HG02759 (cell line): ENCODE measurements around the gene ITGA8.
"Not testable (repeated sequence)": the region's sequence is repeated elsewhere in the genome, so short reads cannot be mapped to it uniquely, and the experiment has no call there.

Experiments
- ATAC-seq: cut with Tn5 transposase; IDR thresholded peaks from one replicate; pipeline ENCODE4 v1.9.1; 2021; ENCODE audit warnings: mild to moderate bottlenecking, moderate library complexity; ENCODE audit not compliant: unreplicated experiment

ITGA8 gene

DNA sequence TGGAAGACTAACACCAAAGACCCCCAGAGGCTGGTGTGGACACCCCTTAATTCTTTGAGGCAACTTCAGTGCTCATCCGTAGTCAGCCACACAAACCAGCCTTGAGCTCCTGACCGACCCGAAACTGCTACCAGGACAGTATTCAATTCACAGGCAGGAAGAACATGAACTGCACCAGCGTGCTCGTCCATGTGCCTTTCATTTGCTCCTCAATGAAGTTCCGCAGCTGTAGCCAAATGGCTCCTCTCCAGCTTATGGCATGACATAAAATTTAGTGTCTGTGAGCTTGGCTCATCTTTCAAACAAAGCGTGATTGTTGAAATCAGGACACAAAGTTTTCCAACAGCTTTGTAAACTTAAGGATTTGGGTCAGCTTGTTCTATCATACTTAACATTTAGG is 204.5 kb downstream of the ITGA8 start:
- no peak for ATAC-seq

DNA sequence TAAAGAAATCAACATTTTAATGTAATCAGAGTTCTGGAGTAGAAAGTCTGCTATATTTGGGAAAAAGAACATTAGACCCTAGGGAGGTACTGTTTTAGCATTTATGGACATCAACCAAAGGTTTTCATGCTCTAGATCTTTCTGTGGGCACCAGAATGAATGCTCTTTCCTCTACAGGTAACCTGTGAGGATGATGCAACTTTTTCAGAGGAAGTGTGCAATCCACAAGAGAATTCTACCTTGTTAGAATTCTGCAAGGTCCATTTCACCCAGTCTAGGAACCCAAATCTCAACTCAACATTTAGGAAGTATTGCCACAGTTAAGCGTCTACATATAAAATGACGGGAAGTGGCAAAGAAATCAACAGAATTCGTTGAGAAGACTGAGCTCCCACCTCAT is 208.8 kb downstream of the ITGA8 start:
- ATAC-seq = no peak

DNA sequence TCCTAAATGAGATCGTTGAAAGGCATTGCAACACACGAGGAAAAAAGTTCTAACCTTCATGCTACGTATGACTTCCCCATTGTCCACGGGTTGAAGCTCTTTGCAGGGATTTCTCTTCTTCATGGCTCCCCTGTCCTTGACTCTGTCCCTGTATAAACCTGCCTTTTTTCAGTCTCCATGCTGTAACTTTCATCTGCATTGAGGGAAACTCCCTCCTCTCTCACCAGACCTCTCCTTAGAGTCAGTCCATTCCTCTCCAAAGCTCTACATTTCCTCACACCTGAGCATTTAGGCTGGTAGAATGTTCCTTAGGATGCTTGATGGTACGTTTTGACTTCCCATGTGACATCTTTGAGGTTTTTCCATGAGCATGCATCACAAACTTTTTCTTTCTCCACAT is 214.4 kb downstream of the ITGA8 start:
- ATAC-seq = no peak

DNA sequence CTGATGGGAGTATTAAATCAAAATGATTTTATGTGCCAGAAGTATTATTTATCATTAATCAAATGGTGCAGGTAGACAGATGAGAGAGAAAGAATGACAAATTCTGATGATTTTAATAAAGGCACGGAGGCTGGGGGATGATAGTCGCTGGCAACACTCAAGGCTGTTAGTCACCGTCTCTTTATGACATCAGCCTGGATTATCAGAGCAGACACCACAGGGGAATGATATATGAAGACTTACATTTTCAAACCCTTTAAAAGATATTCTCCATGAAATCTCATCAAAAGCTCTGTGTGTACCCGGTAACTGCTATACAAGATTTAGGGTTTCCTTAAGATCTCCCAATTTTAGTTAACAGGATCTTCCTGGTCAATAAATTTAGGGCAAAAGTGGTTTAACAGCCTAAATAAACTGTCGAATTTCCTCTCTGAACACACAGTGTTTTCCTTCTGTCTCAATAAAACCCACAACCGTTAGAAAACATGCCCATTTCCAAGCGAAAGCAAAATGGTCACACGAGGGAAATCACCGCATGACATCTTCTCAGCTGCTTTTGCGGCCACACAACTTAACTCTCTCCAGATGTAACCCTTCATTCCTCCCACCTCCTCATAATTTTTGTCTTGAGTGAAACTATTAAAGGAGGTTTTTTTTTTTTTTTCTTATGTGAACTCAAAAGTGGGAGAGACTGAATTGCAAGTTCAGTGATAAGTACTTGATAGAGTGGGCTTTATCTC is 215.5 kb downstream of the ITGA8 start:
- no peak for ATAC-seq

DNA sequence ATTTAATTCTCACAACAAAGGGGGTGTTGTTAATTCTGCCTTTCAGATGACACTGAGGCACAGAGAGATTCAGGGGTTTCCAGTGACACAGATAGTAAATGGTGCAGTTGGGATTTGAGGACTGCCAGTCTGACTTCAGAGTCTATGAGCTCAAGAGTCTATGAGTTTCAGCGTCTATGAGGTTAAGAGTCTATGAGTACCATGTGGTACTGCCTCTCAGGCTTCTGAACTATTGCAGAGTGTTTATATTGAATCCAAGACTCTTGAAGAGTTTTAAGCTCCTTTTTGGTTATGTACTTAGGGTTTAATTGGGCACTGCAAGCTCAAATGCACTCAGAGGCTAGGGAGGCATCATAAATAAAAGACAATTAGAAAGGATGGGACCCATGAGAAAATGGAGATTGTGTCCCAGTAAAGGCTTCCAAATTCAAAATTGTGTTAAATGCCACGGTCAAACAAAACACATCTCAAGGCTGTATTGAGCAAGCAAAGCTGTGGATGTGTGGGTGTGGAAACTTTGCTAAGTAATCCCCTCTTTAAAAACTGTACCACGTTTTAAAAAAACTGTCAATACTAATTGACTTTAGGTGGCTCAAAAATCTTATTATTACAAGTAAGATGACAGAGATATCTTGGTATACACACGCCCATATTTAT is 224.7 kb downstream of the ITGA8 start:
- ATAC-seq = no peak

DNA sequence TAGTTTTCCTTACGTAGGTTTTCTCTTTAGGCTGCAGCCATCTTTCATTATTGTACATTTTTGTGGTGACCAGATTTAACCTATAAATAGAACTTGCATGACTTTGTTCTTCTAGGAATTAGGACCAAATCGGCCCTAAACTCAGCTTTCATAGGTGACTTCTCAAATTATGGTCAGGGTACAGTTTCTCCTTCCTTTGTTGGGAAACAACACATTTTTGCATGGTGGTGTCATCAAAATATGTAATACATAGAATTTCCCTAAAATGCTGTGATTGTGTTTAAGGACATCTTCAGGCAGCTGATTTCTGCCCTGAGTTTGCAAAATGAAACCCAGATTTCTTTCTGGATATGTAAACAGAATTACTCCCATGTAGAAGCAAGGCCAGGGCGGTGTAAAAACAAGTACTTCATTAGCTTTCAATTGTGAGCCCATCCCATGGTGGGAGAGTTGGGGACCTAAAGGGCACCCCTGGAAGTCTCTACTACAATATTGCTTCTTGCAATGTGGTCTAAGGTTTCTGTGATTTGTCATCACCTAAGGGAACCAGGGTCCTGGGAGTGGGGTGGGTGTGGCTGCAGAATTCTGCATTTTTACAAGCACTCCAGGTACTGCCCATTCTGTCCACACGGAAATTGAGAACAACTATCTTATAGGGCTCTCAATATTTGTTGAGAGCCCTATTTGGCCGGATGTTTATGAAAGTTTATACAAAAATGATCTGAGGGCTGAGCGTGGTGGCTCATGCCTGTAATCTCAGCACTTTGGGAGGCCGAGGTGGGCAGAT is 227.7 kb downstream of the ITGA8 start:
- no peak for ATAC-seq

DNA sequence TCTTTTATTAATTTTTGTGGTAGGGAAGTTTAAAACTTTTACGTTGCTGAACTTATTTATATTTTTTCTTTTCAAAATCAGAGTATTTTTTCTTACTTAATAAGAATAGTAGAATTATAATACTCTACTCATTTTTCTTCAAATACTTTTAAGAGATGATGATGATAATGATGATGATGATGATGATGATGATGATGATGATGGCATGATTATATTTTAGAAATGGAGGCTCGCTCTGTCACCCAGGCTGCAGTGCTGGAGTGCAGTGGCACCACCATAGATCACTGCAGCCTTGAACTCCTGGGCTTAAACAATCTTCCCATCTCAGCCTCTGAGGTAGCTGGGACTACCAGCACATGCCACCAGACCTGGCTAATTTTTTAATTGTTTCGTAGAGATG is 230.3 kb downstream of the ITGA8 start:
- ATAC-seq = no peak

DNA sequence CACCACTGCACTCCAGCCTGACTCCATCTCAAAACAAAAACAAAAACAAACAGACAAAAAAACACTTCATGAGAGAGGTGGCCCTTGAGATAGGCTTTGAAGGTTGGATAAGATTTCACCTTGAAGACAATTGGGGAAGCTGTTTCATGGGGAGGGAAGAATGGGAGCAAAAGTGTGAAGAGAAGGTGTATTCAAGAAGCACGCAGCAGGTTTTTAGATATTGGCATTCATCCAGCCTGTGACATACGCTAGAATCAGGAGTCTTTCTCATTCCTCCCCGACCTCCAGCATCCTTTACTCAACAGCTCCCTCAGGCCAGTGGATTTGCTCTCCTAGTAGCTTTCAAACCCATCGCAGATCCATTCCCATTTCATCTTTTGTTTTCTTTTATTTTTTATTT is 232.3 kb downstream of the ITGA8 start:
- no peak for ATAC-seq

DNA sequence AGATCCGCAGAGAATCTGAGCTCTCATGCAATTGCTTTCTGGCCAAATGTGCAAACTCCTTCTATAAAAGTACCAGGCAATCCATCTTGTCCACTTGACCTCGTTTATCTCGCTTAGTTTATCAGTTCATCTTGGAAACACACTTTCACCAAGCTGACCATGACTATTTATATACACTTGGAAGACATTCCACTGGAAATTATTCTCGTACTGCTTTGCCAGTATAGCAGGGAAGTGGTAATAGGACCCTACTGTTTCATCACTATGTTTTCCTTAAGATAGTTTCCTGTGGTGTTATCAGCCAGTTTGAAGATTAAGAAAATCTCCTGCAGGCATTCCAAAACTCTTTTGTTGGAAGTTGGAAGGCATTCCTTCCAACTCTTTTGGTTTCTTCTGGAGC is 233.3 kb downstream of the ITGA8 start:
- no peak for ATAC-seq

DNA sequence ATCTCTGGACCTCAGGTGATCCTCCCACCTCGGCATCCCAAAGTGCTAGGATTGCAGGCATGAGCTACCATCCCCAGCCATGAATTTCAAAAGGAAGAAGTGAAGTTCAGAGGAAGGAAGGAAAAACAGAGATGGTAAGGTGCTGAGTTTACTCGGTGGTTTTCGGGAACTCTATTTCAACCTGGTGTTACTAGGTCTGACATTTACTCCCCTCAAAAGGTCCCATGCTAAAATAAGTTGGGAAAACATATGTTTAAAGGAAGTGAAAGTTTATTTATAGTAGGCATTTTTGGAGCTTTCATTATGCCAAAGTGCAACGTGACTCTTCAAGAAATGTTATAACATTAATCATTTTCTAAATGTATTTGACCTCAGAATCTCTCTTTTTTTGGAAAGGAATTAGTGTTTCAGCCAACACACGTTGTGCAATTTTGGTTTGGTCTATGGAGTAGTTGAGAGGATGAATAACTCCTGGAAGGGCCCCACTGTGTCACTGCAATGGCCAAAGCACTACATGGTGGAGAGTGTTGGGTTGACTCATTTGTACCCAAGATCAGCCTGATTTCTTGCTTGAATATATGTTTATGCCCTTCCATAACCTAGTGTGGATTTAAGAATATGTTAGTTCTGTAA is 233.9 kb downstream of the ITGA8 start:
- ATAC-seq = no peak

DNA sequence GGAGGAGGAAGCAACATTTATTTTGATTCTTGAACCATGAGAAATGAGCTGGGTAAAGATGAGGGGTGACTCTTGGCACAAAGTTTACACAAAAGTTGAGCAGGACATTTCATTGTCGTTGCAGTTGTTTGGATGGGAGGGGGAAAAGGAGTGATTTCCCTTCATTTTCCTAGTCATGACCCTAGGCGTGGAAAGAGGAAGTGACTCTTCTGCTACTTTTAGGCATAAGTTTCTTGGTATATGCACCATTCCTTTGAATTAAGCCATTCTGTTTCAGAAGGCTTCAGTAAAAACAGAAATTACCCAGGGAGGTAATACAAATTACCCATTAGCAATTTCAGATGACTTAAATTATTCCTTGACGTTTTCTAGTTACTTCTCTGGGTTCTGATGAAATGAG is 234.7 kb downstream of the ITGA8 start:
- no peak for ATAC-seq

DNA sequence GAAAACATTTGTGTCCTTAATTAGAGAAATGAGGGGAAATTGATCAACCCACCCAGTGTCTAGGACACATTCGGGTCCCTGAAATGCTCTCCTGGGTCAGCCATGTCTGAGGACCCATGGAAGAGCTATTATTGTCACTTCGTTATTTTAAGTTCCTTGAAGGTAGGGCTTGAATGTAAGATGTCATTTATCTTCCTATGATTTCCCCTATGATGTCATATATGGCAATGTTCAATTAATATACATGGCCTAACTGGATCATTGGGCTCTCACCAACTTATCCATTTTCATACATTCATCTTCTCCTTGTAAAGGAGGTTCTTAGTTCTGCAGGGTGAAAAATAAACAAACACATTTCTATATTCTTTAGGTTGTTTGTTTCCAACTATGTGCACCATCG is 235.6 kb downstream of the ITGA8 start:
- no peak for ATAC-seq

DNA sequence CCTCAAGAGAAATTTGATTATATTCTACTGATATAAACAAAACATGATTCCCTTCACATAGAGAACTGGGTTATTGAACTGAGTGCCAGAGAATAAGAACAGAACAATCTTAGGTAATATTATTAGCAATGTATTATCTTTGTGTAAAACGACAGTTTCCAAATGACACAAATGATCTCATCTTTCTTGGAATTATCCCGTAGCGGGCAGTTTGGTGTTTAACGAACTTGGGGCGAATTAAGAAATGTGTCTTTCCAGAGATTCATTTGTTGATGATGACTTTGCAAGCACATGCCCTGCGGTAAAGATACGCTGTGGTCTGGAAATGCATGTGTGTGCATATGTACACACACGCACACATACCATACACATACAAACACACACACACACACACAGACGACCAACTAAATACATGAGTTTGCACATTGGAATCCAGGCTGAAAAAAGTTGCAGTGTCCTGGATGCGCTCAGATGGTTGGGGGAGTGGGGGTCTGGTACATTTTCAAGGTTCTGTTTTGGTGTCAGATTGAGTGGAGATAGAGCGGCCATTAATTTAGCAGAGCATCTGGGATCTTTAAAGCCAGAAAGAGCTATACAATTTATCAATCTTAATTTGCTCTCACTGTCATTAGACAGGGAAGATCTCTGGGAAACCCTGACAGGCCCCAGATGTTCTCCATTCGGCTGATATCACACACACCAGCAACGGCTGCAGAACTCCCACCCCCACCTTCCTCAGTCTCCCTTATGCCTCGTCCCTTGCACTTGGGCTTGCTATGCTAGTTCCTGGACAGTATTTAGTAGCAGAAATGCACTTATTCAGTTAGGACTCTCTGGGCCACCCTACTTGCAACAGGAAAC is 236.3 kb downstream of the ITGA8 start:
- no peak for ATAC-seq

DNA sequence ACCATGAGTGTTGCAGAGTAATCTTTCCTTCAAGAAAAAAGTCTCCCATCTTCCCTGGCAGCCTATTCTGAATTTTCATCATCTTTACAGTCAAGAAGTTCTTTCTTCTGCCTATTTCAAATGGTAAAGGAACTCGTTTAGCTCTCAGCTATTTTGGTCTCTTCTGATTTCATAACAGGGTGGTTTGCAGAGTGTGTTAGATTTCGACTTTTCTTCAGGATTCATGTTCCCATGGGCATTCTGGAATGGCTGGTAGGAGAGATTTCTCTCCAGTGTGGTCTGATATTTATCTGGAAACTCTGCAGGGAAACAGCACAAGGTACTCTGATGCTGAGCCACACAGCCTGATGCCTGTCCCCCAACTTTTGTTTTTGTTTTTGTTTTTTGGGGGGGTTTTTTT is 237.6 kb downstream of the ITGA8 start:
- no peak for ATAC-seq

DNA sequence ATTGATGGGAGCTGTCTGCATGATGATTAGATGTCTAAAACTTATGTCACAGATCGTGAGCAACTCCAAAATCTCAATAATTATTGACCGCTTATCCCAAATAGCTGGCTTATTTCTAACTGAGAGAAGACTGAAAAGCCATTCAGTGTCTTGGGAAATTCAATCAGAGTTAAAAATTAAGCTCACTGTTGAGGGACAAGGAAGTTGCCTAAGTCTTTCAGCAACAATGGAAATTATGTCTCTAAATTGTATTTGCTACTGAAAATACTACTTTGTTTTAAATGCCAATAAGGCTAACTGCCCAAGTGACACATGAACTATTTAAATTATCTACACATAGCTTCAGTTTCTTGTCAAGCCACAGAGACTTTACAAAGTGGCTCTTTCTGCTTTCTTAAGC is 240.8 kb downstream of the ITGA8 start:
- ATAC-seq = no peak

DNA sequence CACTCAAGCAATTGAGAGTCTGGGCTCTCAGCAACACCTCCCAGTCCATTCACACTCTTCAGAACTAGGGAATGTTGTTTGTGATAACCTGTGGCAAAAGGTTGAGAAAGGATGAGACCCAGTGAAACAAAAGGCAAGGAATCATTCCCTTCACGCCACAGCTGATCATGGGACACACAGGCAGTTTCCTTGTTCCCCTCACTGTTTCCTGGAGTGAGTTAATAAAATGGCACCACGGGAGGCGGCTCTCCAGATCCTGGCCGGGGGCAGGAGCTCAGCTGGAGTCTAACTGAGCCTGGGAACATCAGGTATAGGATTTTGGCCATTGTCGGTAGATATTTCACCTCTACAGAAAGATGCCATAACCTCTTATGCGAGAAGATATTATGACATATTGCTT is 241.3 kb downstream of the ITGA8 start:
- ATAC-seq = no peak

DNA sequence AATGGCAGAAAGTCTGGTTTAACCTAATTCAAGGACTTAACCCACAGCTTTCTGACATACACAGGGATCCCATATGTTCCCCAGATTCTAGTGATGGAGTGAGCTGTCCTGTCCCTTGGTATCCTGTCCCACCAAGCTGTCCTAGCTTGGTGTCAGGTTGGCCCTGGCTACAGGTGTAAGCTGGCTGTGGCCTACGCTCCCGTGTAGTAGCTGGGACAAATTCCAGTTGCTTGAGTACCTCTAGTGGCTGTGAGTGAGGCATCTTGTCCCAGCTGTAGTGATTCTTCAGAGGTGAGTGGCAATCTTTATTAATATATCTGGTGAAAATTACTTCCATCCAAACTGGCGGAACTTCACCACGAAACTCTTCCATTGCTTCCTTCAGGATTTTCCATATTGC is 243.4 kb downstream of the ITGA8 start:
- ATAC-seq = no peak

DNA sequence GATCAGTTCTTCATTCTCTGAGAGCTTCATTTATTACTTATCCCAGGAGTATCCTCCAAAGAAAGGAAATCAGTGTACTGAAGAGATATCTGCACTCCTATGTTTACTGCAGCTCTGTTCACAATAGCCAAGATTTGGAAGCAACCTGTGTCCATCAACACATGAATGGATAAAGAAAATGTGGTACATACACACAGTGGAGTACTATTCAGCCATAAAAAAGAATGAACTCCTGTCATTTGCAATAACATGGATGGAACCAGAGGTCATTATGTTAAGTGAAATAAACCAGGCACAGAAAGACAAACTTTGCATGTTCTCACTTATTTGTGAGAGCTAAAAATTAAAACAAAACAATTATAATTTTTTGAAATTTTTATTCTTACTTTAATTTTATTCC is 244.3 kb downstream of the ITGA8 start:
- ATAC-seq = not testable (repeated sequence)

DNA sequence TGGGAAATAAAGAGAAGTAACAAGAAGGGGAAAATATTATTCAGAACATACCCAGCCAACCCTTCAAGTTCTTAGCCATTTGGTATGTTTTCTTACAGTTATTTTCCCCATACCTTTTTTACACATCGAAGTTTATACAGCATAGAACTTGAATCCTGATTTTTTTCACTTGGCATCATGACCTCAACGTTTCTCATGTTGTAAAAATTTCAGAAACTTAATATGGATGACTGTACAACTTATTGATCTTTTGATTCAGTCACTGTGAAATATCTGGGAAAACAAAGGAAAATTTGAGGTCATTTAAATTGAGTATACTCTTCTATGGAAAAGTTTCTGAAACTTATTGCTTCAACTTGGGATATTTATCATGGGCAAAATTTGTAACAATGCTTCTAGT is 245.1 kb downstream of the ITGA8 start:
- no peak for ATAC-seq

DNA sequence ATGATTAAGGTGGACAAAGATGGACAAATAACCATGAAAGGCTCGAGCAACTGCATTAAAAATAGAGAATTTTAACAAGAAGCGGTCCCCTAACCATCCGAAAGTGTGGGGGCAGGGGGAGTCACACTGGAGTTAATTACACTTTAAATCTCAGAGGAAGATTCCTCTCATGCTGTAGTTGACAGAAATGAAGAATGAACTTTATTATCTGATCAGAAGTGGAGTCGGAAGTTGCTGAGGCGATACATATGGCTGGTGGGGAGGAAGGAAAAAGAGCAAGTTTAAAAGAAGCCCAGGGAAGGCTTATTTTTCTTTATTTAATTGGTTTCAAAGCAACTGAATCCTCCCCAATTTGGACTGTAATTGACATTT is 246.3 kb downstream of the ITGA8 start:
- ATAC-seq = no peak
